Fibroblast of skin of left biceps (primary cell): ENCODE data around the gene PBRM1.
"Not testable (repeated sequence)": the region's sequence is repeated elsewhere in the genome, so short reads cannot be mapped to it uniquely, and the experiment has no call there.

Experiments used
- DNase-seq, 2 experiments: peaks; one replicate each; pipeline ENCODE4 v3.0.0-alpha.2; 2013; ENCODE audit warnings: low read depth in 2 of 2

The PBRM1 gene

GRCh38 chr3:52536369-52537164 lies 149.1 kb downstream of the PBRM1 start, which contains the start of gene UQCC5:
Gene UQCC5, plus strand, starts transcription at chr3:52536605. Its CDS starts 151 bp downstream, at chr3:52536756.
- peak; percentile 95 to 96 for DNase-seq

GRCh38 chr3:52536112-52536368 lies 149.7 kb downstream of the PBRM1 start:
- no peak for DNase-seq

GRCh38 chr3:52535411-52536111 lies 150.2 kb downstream of the PBRM1 start:
- DNase-seq, result no peak

- no peak for DNase-seq
Measured at GRCh38 chr3:52534281-52535183, 151.2 kb downstream of the PBRM1 start.

DNA sequence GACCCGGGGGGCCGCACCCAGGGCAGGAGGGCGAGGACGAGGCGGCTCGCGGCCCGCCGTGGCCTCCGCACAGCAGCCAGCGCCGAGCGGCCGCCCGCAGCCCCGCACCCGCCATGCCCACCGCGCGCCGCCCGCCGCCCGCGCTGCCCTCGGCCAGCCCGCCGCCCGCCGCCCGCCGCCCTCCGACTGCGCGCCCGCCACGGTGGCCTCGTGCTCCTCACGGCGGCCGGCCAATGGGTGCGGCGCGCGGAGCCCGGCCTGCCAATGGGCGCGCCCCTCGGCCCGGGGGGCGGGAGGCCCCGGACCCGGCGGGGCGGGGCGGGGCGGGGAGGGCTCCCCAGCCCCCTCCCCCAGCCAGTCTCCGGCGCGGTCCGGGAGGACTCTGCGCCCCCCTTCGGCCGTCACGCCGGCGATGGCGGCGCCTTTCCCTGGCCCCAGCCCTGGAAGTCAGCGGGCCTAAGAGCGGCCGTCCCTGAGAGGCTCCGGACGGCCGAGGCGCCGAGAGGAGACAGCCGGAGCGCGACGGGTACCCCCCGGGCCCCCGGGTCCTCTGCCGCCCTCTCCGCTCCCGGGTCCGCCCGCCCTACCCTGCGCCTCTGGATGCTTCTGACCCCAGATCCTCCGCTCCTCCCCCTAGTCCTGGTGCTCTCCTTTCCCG lies 152.0 kb downstream of the PBRM1 start, which contains the start of gene NT5DC2:
Gene NT5DC2, minus strand, starts transcription at position 235 of the 658 bp plus-strand sequence. Its CDS starts 120 bp downstream, at position 115.
- peak; percentile 52 to 53 for DNase-seq

DNA sequence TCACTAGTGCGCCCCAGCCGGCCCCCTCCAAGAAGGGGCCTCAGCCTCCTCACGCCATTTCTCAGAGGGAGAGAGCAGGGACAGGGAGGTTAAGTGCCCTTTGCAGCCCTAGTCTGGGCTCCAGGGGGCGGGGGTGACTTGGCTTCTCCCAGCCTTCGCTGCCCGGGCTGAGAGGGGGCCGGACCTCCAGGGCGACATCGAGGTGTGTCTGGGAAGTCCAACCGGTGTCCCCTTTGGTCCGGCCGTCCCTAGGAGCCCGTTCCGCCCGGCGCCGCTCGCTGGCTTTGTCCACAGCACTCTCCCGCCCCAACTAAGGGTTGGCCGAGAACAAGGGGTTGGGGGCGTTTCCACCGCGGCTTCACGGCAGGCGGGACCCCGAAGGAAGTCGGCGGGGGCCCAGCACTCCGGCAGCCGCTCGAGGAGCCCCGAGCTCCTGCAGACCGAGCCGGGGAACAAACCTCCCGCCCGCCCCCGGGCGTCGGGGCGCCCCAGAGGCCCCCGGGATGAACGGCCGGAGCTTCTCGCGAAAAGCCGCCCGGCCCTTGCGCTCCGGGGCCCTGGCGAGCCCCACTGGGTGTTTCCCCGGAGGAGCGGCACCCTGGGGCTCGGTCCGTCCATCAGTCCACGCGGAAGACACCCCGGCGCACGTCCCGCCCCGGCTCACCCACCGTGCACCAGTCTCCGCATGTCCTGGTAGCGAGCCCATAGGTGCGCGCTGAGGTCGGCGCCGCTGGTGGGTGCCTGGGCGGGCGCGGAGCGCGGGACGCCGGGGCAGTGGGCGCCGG lies 152.7 kb downstream of the PBRM1 start:
- no peak for DNase-seq

DNA sequence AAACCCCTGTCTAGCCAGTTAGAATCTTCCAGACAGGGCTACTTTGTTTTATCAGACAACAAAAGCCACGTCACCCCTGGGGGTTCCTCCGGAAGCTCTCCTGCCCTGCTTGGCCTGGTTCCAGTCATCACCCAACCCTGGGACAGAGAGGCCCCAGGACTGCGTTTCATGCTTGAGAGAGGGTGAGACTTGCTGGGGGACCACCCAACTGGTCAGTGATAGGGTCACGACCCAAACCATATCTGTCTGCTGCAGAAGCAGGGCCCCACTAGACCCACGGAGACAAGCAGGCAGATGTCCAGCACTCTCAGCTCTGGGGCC lies 153.2 kb downstream of the PBRM1 start:
- no peak for DNase-seq

GRCh38 chr3:52531860-52532516 lies 153.7 kb downstream of the PBRM1 start:
- no peak for DNase-seq

GRCh38 chr3:52530918-52531826 lies 154.5 kb downstream of the PBRM1 start:
- no peak for DNase-seq

DNA sequence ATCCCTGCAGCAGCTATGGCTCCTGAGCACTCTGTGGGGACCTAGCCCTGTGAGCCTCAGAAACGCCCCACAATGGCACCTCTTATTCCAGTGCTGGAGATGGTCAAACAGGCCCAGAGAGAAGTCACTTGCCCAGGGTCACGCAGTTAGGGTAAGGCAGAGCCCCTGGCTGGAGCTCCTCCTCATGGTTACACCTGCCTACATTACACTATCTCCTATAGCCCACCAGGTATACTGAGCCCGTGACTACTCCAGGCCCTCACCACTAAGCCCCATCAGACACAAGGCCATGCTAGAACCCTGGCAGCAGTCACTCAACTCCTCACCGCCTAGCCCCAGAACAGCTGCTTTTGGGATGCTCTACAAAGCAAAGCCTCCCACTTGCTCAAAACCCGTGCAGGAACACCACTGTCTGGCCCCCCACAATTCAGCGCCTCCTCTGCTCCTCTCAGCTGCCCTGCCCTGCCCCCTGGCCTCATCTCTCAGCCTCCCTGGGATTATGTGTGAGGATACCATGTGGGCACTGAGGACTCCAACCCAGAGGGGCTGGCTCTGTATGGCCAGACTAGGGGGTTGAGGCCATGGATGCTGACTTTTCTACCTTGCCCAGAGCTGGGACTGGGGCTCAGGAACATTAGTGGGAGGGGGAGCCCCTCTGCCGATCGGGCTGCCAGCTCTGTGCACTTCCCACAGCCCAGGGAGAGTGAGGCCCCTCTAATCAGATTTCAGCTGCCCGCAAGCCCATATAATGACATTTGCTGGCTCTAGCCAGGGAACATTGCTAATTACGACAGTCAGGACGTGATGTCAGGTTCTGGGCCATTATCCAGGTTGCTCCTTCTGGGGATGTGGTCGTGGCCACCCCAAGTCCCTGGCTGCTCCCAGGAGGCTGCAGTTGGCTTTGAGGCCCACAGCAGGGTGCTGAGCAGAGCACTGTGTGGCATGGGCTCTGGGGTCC lies 156.1 kb downstream of the PBRM1 start:
- no peak for DNase-seq

- no peak for DNase-seq
Measured at GRCh38 chr3:52528586-52529375, 156.9 kb downstream of the PBRM1 start.

DNA sequence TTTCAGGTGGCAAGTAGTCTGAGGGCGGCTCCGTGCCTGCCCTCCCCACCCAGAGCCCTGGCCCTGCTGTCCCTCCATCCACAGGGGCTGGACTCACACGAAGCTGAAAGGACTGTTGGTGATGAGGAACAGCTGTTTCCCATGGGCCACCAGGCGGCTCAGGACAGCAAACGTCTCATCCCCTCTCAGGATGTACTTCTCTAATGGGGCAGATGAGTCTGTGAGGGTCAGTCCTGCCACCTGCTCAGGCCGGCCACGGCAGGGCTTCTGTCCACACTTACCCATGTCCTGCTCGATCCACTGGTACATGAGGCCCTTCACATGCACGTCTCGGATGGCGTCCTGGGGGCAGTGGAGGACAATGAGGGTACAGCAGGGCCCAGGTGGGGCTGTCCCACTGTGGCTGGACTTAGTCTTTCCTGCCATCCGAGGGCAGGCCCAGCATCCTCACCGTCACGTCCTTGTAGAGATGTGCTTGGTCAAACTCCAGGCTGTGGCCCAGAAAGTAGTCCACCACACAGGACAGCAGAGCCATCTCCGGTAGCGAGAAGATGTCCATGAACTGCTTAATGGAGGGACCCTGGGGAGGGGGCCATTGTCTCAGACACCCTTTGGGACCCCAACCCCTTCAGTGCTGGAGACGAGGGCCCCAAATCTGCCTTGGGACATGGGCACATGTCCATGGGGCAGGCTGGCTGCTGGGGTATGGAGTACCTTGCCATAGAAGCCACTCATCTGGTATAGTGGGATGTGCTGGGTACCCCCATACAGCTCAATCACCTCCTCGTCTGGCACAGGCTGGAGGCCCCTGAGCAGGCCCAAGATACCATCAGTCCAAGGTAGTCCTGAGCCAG lies 157.8 kb downstream of the PBRM1 start:
- no peak for DNase-seq

DNA sequence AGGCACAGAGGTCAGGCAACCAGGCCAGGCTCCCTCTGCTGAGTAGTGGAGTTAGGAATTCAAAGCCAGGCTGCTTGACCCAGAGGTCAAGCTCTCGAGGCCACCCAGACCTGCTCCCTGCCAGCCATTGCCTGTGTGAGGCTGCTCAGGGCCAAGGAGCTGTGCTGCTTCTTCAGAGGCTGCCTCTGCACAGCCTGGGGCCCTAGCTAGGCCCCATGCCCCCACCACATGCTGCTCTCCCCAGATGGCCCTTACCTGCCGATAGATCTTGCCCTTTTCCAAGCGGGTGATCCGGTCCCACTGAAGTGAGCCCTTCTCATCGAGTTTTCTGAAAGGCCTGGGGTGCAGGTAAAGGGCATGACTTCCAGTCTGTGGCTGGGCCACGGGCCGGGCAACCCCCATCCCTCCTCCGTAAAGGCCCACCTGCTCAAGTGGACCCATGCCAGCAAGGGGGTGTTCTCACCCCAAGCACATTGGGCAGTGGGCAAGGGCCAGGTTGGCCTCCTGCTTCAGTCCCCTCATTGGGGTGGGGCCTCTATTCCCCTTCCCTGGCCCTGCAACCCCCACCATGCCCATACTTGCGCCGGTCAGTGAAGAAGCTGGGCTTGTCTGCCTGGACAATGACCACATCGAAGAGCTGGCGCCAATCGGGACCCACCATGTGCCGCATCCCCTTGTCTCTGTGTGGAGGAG lies 158.5 kb downstream of the PBRM1 start:
- DNase-seq, result no peak

- not testable (repeated sequence) for DNase-seq
Measured at GRCh38 chr3:52526671-52527038, 159.1 kb downstream of the PBRM1 start.

GRCh38 chr3:52525680-52526561 lies 159.8 kb downstream of the PBRM1 start:
- no peak for DNase-seq
